CD8-positive, alpha-beta memory T cell (primary cell): ENCODE results near the gene CHN1. TPM values are rescaled to one million over a fixed set of nuclear protein-coding genes. Genes with fewer than 3 reads are reported as not detected.
A peak's percentile ranks its signal among the peaks of the same experiment; 100 is the strongest.

Source experiments
- CTCF ChIA-PET: fragments of 350-600 bp; sonication (Branson Sonifier 250); formaldehyde crosslinking; loops from one replicate; lab custom pipeline; 2021; ENCODE audit warnings: antibody characterized with exemption; lab: Charles Lee
- POLR2A ChIA-PET: fragments of 350-600 bp; sonication (Branson Sonifier 250); formaldehyde crosslinking; loops from one replicate; lab custom pipeline; 2021; ENCODE audit warnings: antibody characterized with exemption; lab: Charles Lee
- DNase-seq, 5 donors: peaks; one replicate each; pipeline versions ENCODE4 v3.0.0 to v3.0.0-alpha.2; 2020 to 2022; ENCODE audit warnings: mixed read lengths in 1 of 5
- H3K27ac ChIP-seq: one replicate; pipeline ENCODE4 v1.7.0; 2013; ENCODE audit warnings: low read depth, mild to moderate bottlenecking, low read length, moderate library complexity
- H3K27me3 ChIP-seq: 2 replicates; pipeline ENCODE4 v1.7.0; 2013; ENCODE audit warnings: low read length, mild to moderate bottlenecking; ENCODE audit not compliant: insufficient read depth, poor library complexity, severe bottlenecking
- H3K36me3 ChIP-seq: 2 replicates; pipeline ENCODE4 v1.7.0; 2013; ENCODE audit warnings: mild to moderate bottlenecking, low read length, moderate library complexity; ENCODE audit not compliant: insufficient read depth
- H3K4me1 ChIP-seq: 2 replicates; pipeline ENCODE4 v1.7.0; 2013; ENCODE audit warnings: mild to moderate bottlenecking, low read length, moderate library complexity; ENCODE audit not compliant: insufficient read depth
- H3K4me3 ChIP-seq: 2 replicates; pipeline ENCODE4 v1.7.0; 2013; ENCODE audit warnings: mild to moderate bottlenecking, low read length
- H3K9me3 ChIP-seq: 2 replicates; pipeline ENCODE4 v1.7.0; 2013; ENCODE audit warnings: mild to moderate bottlenecking, low read length
- H3K27ac Mint-ChIP-seq, 8 donors: one replicate each; pipeline ENCODE4 v1.8.0; 2020 to 2021; ENCODE audit warnings: mixed read lengths in 8 of 8, mild to moderate bottlenecking in 6 of 8, inconsistent platforms in 3 of 8, moderate library complexity in 3 of 8
- H3K27me3 Mint-ChIP-seq, 2 donors: one replicate each; pipeline ENCODE4 v1.8.0; 2020 to 2021; ENCODE audit warnings: mixed read lengths in 2 of 2, mild to moderate bottlenecking in 1 of 2, moderate library complexity in 1 of 2
- H3K36me3 Mint-ChIP-seq, 3 donors: one replicate each; pipeline ENCODE4 v1.8.0; 2020 to 2021; ENCODE audit warnings: mixed read lengths in 3 of 3, inconsistent platforms in 1 of 3, mild to moderate bottlenecking in 1 of 3
- H3K4me1 Mint-ChIP-seq, 3 donors: one replicate each; pipeline ENCODE4 v1.8.0; 2020 to 2021; ENCODE audit warnings: mixed read lengths in 3 of 3, inconsistent platforms in 1 of 3, mild to moderate bottlenecking in 1 of 3
- H3K4me3 Mint-ChIP-seq, 7 donors: one replicate each; pipeline ENCODE4 v1.8.0; 2020 to 2021; ENCODE audit warnings: mixed read lengths in 7 of 7, mild to moderate bottlenecking in 6 of 7, moderate library complexity in 4 of 7, inconsistent platforms in 2 of 7
- H3K9me3 Mint-ChIP-seq, 5 donors: one replicate each; pipeline ENCODE4 v1.8.0; 2020 to 2022; ENCODE audit warnings: mixed read lengths in 5 of 5, mild to moderate bottlenecking in 3 of 5, moderate library complexity in 2 of 5, inconsistent platforms in 1 of 5
- polyA plus RNA-seq: library from polyadenylated mRNA; unstranded; fragments of 300-500 nt; fragmentation: Illumina TruSeq; gene quantifications from one replicate; pipeline ENCODE4 v1.2.3, GENCODE V29; 2021
- total RNA-seq, 2 experiments: library from RNA; stranded (reverse); gene quantifications; one replicate each; pipeline ENCODE4 v1.2.3, GENCODE V29; 2021

CHN1 gene
- total and polyA plus RNA-seq, 3 experiments from 2014 or later: 13.1 to 22.1 (median 18.4) TPM

- Mint-ChIP-seq H3K4me1 (no peaks in the 10 kb centered on the region), H3K27ac (no peak overlapping the region), H3K4me3 (no peak overlapping the region), H3K36me3 (no peaks in the 10 kb centered on the region), H3K9me3 (peaks cover 0 to 2% (median 0%) of the 10 kb centered on the region in 5 donors), H3K27me3 (peaks cover 0 to 4% of the 10 kb centered on the region in 2 donors)
- H3K4me1 ChIP-seq: no peaks in the 10 kb centered on the region
- no peaks in the 10 kb centered on the region for H3K27me3 ChIP-seq
- DNase-seq: no peak
- no peaks in the 10 kb centered on the region for H3K36me3 ChIP-seq
- CTCF ChIA-PET: no interaction called here
- H3K27ac ChIP-seq: no peak overlapping the region
- POLR2A ChIA-PET: no interaction called here
- H3K9me3 ChIP-seq: no peaks in the 10 kb centered on the region
- H3K4me3 ChIP-seq: no peak overlapping the region
These were observed 112.2 kb downstream of the CHN1 start for GRCh38 chr2:174893018-174893417.

- Mint-ChIP-seq H3K4me1 (no peaks in the 10 kb centered on the region), H3K27me3 (peaks cover 0 to 5% of the 10 kb centered on the region in 2 donors), H3K4me3 (no peak overlapping the region), H3K36me3 (no peaks in the 10 kb centered on the region), H3K9me3 (peaks cover 0 to 2% (median 0%) of the 10 kb centered on the region in 5 donors), H3K27ac (peak overlapping the region in 1 of 8 donors; percentile 63)
- no peaks in the 10 kb centered on the region for H3K4me1 ChIP-seq
- ChIA-PET POLR2A (no interaction called here), CTCF (no interaction called here)
- H3K4me3 ChIP-seq: no peak overlapping the region
- H3K27ac ChIP-seq: no peak overlapping the region
- H3K9me3 ChIP-seq: no peaks in the 10 kb centered on the region
- no peaks in the 10 kb centered on the region for H3K36me3 ChIP-seq
- no peaks in the 10 kb centered on the region for H3K27me3 ChIP-seq
- no peak for DNase-seq
These were observed 112.6 kb downstream of the CHN1 start for GRCh38 chr2:174892546-174892945.

DNA sequence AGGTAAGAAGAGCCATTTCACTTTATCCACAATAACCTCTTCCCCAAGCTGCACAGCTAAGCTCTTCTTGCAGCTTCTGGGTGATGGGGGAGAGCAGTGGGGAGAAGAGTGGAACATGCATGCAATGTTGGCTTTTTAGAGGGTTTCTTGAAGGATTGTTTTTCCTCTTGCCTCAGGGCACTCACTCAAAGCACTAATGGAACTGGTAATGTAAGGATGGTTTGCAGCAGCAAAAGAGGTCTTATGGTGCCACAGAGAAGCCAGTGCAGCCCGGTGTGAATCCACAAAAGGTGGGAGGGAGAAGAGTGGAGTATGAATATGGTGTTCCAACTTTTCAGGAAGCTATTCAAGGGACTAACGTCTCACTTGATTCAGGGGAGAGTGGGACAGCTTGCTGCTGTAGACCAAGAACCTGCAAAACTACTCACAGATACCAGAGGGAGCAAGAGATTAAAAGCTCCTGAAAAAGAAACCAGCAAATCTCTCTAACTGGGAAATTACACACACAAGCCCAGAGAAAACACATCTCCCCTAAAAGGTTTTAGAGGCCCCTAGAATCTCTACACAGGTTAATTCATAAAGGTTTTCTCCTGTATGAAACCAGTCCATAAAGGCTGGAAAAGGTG, 116.4 kb downstream of the CHN1 start:
- no peak overlapping the region for H3K27ac Mint-ChIP-seq
- DNase-seq: no peak
- H3K4me1 ChIP-seq: no peaks in the 10 kb centered on the region
- H3K27me3 Mint-ChIP-seq: peaks cover 0 to 3% of the 10 kb centered on the region in 2 donors
- H3K9me3 Mint-ChIP-seq: peaks cover 0 to 2% (median 0%) of the 10 kb centered on the region in 5 donors
- H3K27ac ChIP-seq: no peak overlapping the region
- H3K36me3 ChIP-seq: no peaks in the 10 kb centered on the region
- no peaks in the 10 kb centered on the region for H3K27me3 ChIP-seq
- POLR2A ChIA-PET: no interaction called here
- H3K4me3 ChIP-seq: no peak overlapping the region
- CTCF ChIA-PET: no interaction called here
- no peak overlapping the region for H3K4me3 Mint-ChIP-seq
- H3K9me3 ChIP-seq: no peaks in the 10 kb centered on the region
- no peaks in the 10 kb centered on the region for H3K36me3 Mint-ChIP-seq
- H3K4me1 Mint-ChIP-seq: no peaks in the 10 kb centered on the region

DNA sequence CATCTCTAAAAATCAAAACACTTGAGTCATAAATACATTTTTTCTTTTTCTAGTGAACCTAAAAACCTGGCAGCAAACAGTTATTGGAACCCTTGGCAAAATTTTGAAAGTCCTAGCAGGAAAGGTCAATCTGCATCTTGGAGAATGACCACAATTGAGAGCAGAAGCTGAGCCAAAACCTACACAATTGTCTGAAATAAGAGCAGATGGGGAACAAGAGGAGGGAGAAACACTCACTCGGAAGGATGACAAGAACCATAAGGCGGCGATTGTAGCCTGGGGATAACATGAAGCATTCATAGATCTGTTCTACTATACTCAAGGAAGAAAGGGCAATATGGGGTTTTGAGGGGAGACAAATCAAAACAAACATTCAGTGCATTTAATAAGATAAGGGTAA, 117.0 kb downstream of the CHN1 start:
- no peaks in the 10 kb centered on the region for H3K4me1 ChIP-seq
- POLR2A ChIA-PET: no interaction called here
- peaks cover 0 to 3% of the 10 kb centered on the region in 2 donors for H3K27me3 Mint-ChIP-seq
- no peaks in the 10 kb centered on the region for H3K36me3 ChIP-seq
- no peaks in the 10 kb centered on the region for H3K9me3 ChIP-seq
- no peak overlapping the region for H3K4me3 Mint-ChIP-seq
- no peak overlapping the region for H3K27ac Mint-ChIP-seq
- no peak overlapping the region for H3K4me3 ChIP-seq
- H3K36me3 Mint-ChIP-seq: no peaks in the 10 kb centered on the region
- H3K27me3 ChIP-seq: no peaks in the 10 kb centered on the region
- no peak for DNase-seq
- H3K27ac ChIP-seq: no peak overlapping the region
- H3K9me3 Mint-ChIP-seq: peaks cover 0 to 2% (median 0%) of the 10 kb centered on the region in 5 donors
- CTCF ChIA-PET: no interaction called here
- no peaks in the 10 kb centered on the region for H3K4me1 Mint-ChIP-seq

DNA sequence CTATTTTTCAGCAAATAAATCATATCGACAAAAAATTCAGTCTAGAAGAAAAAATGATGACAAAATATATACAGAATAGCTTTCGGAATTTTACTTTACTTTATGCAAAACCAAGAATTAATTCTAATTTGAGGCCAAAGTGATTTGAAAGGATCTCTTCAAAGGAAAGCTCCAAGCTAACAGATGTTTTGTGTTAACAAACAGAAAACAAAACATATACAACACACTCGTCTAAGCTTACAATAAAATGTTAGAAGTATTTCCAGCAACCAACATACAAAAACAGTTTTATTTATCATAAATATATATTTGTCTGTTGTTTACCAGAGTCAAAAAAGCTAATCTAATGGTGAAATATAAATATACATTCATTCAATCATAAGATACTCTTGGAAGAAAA, 122.8 kb downstream of the CHN1 start:
- H3K4me1 Mint-ChIP-seq: no peaks in the 10 kb centered on the region
- no peaks in the 10 kb centered on the region for H3K9me3 ChIP-seq
- CTCF ChIA-PET: no interaction called here

GRCh38 chr2:174881678-174882077, 123.5 kb downstream of the CHN1 start:
- H3K4me1 ChIP-seq: no peaks in the 10 kb centered on the region
- no peak overlapping the region for H3K4me3 Mint-ChIP-seq
- CTCF ChIA-PET: no interaction called here
- H3K4me3 ChIP-seq: no peak overlapping the region
- no peaks in the 10 kb centered on the region for H3K36me3 ChIP-seq
- H3K27me3 ChIP-seq: no peaks in the 10 kb centered on the region
- DNase-seq: no peak
- H3K36me3 Mint-ChIP-seq: no peaks in the 10 kb centered on the region
- H3K27ac Mint-ChIP-seq: no peak overlapping the region
- H3K27me3 Mint-ChIP-seq: peaks cover 0 to under 1% of the 10 kb centered on the region in 2 donors
- POLR2A ChIA-PET: no interaction called here
- H3K9me3 ChIP-seq: no peaks in the 10 kb centered on the region
- H3K4me1 Mint-ChIP-seq: no peaks in the 10 kb centered on the region
- H3K9me3 Mint-ChIP-seq: no peaks in the 10 kb centered on the region
- H3K27ac ChIP-seq: no peak overlapping the region

More for the DNA sequence above, 122.8 kb downstream of the CHN1 start:
- Mint-ChIP-seq H3K36me3 (no peaks in the 10 kb centered on the region), H3K9me3 (no peaks in the 10 kb centered on the region), H3K27ac (no peak overlapping the region), H3K27me3 (no peaks in the 10 kb centered on the region), H3K4me3 (no peak overlapping the region)
- Histone ChIP-seq H3K27ac (no peak overlapping the region), H3K27me3 (no peaks in the 10 kb centered on the region), H3K4me1 (no peaks in the 10 kb centered on the region), H3K4me3 (no peak overlapping the region), H3K36me3 (no peaks in the 10 kb centered on the region)
- no peak for DNase-seq
- POLR2A ChIA-PET: no interaction called here

DNA sequence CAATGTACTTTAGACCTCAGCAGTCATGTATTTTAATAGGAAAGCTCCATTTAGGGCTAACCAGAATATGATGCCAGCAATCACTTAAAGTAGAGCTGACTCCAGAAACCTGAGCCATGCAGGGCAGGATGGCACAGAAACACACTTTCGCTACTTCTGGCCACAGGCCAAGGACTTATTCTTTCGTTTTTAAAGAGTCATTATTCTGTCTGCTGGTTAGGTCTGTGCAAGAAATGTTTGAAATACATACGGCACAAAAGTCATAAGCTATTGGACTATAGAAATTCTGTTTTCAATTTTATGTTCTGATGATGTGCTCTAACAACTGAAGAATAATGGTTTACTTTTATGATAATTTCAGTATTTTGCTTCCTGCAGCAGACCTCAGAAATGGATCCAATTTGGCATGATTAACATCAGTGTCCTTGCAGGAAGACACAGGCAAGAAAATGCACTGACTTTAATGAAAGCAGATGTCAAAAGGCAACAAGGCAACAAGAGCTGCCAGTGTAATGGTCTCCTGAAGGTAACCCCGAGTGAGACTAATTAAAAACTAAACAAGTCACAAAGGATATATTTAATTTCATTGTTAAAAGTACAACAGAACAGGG, 126.5 kb downstream of the CHN1 start:
- Histone ChIP-seq H3K27me3 (no peaks in the 10 kb centered on the region), H3K4me1 (no peaks in the 10 kb centered on the region), H3K4me3 (no peak overlapping the region), H3K27ac (no peak overlapping the region), H3K9me3 (no peaks in the 10 kb centered on the region), H3K36me3 (no peaks in the 10 kb centered on the region)
- Mint-ChIP-seq H3K27ac (no peak overlapping the region), H3K36me3 (no peaks in the 10 kb centered on the region), H3K4me3 (no peak overlapping the region), H3K27me3 (peaks cover 0 to 2% of the 10 kb centered on the region in 2 donors), H3K4me1 (no peaks in the 10 kb centered on the region), H3K9me3 (no peaks in the 10 kb centered on the region)
- ChIA-PET POLR2A (no interaction called here), CTCF (no interaction called here)
- no peak for DNase-seq

DNA sequence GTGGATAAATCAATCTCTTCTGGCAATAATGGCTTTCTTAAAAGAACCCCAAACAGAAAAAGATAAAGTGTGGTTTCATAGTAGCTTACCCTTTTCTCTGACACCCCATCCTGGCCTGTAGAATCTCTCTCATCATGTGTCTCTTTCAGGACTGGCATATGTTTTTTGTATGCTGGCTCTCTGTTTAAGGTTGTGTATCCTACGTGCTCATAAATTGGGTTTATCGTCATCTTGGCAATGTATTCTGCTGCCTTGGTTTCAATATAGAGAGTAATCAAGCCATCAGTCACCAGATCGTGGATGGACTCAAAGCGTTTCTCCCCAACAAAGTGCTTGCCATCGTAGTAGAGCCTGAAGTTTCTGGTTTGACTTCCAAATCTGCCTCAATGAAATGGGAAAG, 127.4 kb downstream of the CHN1 start:
- no peaks in the 10 kb centered on the region for H3K36me3 ChIP-seq
- H3K9me3 ChIP-seq: no peaks in the 10 kb centered on the region
- CTCF ChIA-PET: no interaction called here
- no peaks in the 10 kb centered on the region for H3K4me1 ChIP-seq
- no peaks in the 10 kb centered on the region for H3K27me3 ChIP-seq
- H3K36me3 Mint-ChIP-seq: no peaks in the 10 kb centered on the region
- H3K27me3 Mint-ChIP-seq: peaks cover 0 to 2% of the 10 kb centered on the region in 2 donors
- no peak overlapping the region for H3K4me3 ChIP-seq
- no peaks in the 10 kb centered on the region for H3K9me3 Mint-ChIP-seq
- H3K27ac Mint-ChIP-seq: no peak overlapping the region
- no peak for DNase-seq
- H3K4me1 Mint-ChIP-seq: no peaks in the 10 kb centered on the region
- POLR2A ChIA-PET: no interaction called here
- no peak overlapping the region for H3K4me3 Mint-ChIP-seq
- no peak overlapping the region for H3K27ac ChIP-seq
